ENCODE measurements around the gene ALOX5.
"Not testable (repeated sequence)": the region's sequence is repeated elsewhere in the genome, so short reads cannot be mapped to it uniquely, and the experiment has no call there.

Gene ALOX5

GRCh38 chr10:45373576-45374349, at the start of gene ALOX5:
TSS of gene ALOX5 (plus strand) at chr10:45374216. CDS start at chr10:45374280, 64 bp downstream.
- Histone ChIP-seq H3K4me2 (peak within 1 kb of the TSS; percentile 95 to 99 (median 98)), H4K20me1 (peaks cover 0 to 8% (median 1%) of the 10 kb centered on the region in 11 experiments; a peak in 7 of 22 replicates), H3K9ac (peak within 1 kb of the TSS; percentile 81 to 89 (median 87)), H3K4me1 (peaks cover 76 to 97% (median 85%) of the 10 kb centered on the region in 10 experiments), H3K4me3 (peak within 1 kb of the TSS; percentile 69 to 99 (median 92)), H3K36me3 (peaks cover 0 to 38% (median 18%) of the 10 kb centered on the region in 11 experiments; a peak in 12 of 22 replicates), H3K27ac (peak within 1 kb of the TSS; percentile 56 to 91 (median 85); a peak in 21 of 22 replicates), H3K9me3 (replicated peaks in 1 of 11) (no peaks in the 10 kb centered on the region), H3K27me3 (peaks cover 0 to 5% (median 0%) of the 10 kb centered on the region in 11 experiments; a peak in 2 of 22 replicates)
- TF ChIP-seq Cebpa-rat (IDR thresholded peaks at IDR 0.05) = no peak

- peak overlapping the region in 3 of 11 experiments; percentile 18 to 52 (median 49); a peak in 4 of 22 replicates for H3K4me2 ChIP-seq
- H3K4me1 ChIP-seq = peaks cover 0 to 20% (median 0%) of the 10 kb centered on the region in 10 experiments; a peak in 6 of 20 replicates
- no peaks in the 10 kb centered on the region for H4K20me1 ChIP-seq
- H3K36me3 ChIP-seq = no peaks in the 10 kb centered on the region
- no peak overlapping the region for H3K4me3 ChIP-seq
- H3K9me3 ChIP-seq (replicated peaks in 1 of 11) = peaks cover 20 to 34% (median 25%) of the 10 kb centered on the region in 11 experiments; a peak in 21 of 22 replicates
- no peak for TF ChIP-seq Cebpa-rat (IDR thresholded peaks at IDR 0.05)
- no peak overlapping the region for H3K27ac ChIP-seq
- no peaks in the 10 kb centered on the region for H3K27me3 ChIP-seq
- no peak overlapping the region for H3K9ac ChIP-seq
These were observed 48.9 kb upstream of the ALOX5 start for GRCh38 chr10:45325116-45325515.

- not testable (repeated sequence) for H3K4me3 ChIP-seq, H3K27ac ChIP-seq, H3K27me3 ChIP-seq, H3K9ac ChIP-seq, H3K36me3 ChIP-seq, H4K20me1 ChIP-seq, H3K4me2 ChIP-seq
- Histone ChIP-seq H3K9me3 (replicated peaks in 1 of 11) (peaks cover 12 to 30% (median 17%) of the 10 kb centered on the region in 11 experiments; a peak in 19 of 22 replicates), H3K4me1 (peaks cover 0 to 20% (median 0%) of the 10 kb centered on the region in 10 experiments; a peak in 6 of 20 replicates)
These were observed 47.2 kb upstream of the ALOX5 start for GRCh38 chr10:45326864-45327263.

GRCh38 chr10:45331824-45332223, 42.2 kb upstream of the ALOX5 start:
- not testable (repeated sequence) for H3K4me3 ChIP-seq, H3K27me3 ChIP-seq, H3K9ac ChIP-seq, H3K4me2 ChIP-seq, H3K4me1 ChIP-seq, H4K20me1 ChIP-seq, H3K27ac ChIP-seq
- peaks cover 0 to 15% (median 0%) of the 10 kb centered on the region in 11 experiments; a peak in 8 of 22 replicates for H3K36me3 ChIP-seq
- H3K9me3 ChIP-seq (replicated peaks in 1 of 11) = peaks cover 14 to 75% (median 35%) of the 10 kb centered on the region in 11 experiments; a peak in 20 of 22 replicates

- H4K20me1 ChIP-seq = no peaks in the 10 kb centered on the region
- H3K27me3 ChIP-seq = no peaks in the 10 kb centered on the region
- peaks cover 32 to 94% (median 58%) of the 10 kb centered on the region in 11 experiments for H3K9me3 ChIP-seq (replicated peaks in 1 of 11)
- no peak for TF ChIP-seq Cebpa-rat (IDR thresholded peaks at IDR 0.05)
- H3K4me3 ChIP-seq = no peak overlapping the region
- peaks cover 0 to 46% (median 15%) of the 10 kb centered on the region in 11 experiments; a peak in 12 of 22 replicates for H3K36me3 ChIP-seq
- no peak overlapping the region for H3K9ac ChIP-seq
- no peak overlapping the region for H3K27ac ChIP-seq
- no peak overlapping the region for H3K4me2 ChIP-seq
- H3K4me1 ChIP-seq = 0 out of 20 replicates have a peak, but pooled peaks cover 0 to 3% (median 0%) of the 10 kb centered on the region in 10 experiments
These were observed 34.1 kb upstream of the ALOX5 start for GRCh38 chr10:45339894-45340293.

GRCh38 chr10:45340420-45340819, 33.6 kb upstream of the ALOX5 start:
- not testable (repeated sequence) for H3K9ac ChIP-seq, H3K4me1 ChIP-seq, H4K20me1 ChIP-seq, H3K4me2 ChIP-seq, H3K4me3 ChIP-seq, H3K27ac ChIP-seq, H3K27me3 ChIP-seq
- H3K36me3 ChIP-seq = peaks cover 0 to 40% (median 15%) of the 10 kb centered on the region in 11 experiments; a peak in 11 of 22 replicates
- peaks cover 34 to 94% (median 59%) of the 10 kb centered on the region in 11 experiments for H3K9me3 ChIP-seq (replicated peaks in 1 of 11)

- H3K4me1 ChIP-seq = not testable (repeated sequence)
- peaks cover 0 to 26% (median 3%) of the 10 kb centered on the region in 11 experiments; a peak in 9 of 22 replicates for H3K36me3 ChIP-seq
- H3K4me3 ChIP-seq = peak overlapping the region in 3 of 10 experiments; percentile 26 to 44 (median 30); a peak in 5 of 20 replicates
These were observed 27.2 kb upstream of the ALOX5 start for GRCh38 chr10:45346652-45347335.

GRCh38 chr10:45347464-45347863, 26.6 kb upstream of the ALOX5 start:
- H3K9me3 ChIP-seq (replicated peaks in 1 of 11) = peaks cover 38 to 69% (median 46%) of the 10 kb centered on the region in 11 experiments

More at GRCh38 chr10:45346652-45347335, 27.2 kb upstream of the ALOX5 start:
- H3K4me2 ChIP-seq, H3K9ac ChIP-seq, H3K27me3 ChIP-seq, H3K27ac ChIP-seq, H4K20me1 ChIP-seq: not testable (repeated sequence)
- H3K9me3 ChIP-seq (replicated peaks in 1 of 11) = peaks cover 40 to 75% (median 50%) of the 10 kb centered on the region in 11 experiments

GRCh38 chr10:45348196-45348765, 25.7 kb upstream of the ALOX5 start:
- not testable (repeated sequence) for H3K4me2 ChIP-seq, H3K27ac ChIP-seq, H4K20me1 ChIP-seq, H3K27me3 ChIP-seq, H3K9ac ChIP-seq
- Histone ChIP-seq H3K4me1 (peaks cover 0 to 18% (median 0%) of the 10 kb centered on the region in 10 experiments; a peak in 7 of 20 replicates), H3K36me3 (peaks cover 0 to 24% (median 0%) of the 10 kb centered on the region in 11 experiments; a peak in 8 of 22 replicates), H3K4me3 (peak overlapping the region in 5 of 10 experiments; percentile 14 to 36 (median 30); a peak in 5 of 20 replicates), H3K9me3 (replicated peaks in 1 of 11) (peaks cover 38 to 61% (median 46%) of the 10 kb centered on the region in 11 experiments)

More at GRCh38 chr10:45347464-45347863, 26.6 kb upstream of the ALOX5 start:
- not testable (repeated sequence) for H3K9ac ChIP-seq, H3K27me3 ChIP-seq, H4K20me1 ChIP-seq, H3K4me2 ChIP-seq, H3K27ac ChIP-seq
- Histone ChIP-seq H3K4me3 (peak overlapping the region in 4 of 10 experiments; percentile 26 to 44 (median 33); a peak in 5 of 20 replicates), H3K4me1 (peaks cover 0 to 13% (median 0%) of the 10 kb centered on the region in 10 experiments; a peak in 6 of 20 replicates), H3K36me3 (peaks cover 0 to 24% (median 0%) of the 10 kb centered on the region in 11 experiments; a peak in 8 of 22 replicates)

All from BLaER1 treated with 17β-estradiol and CSF1 and Interleukin-3, amounts not matched to agents 10 nM and 100 nM (cell line).